Measurements from ENCODE around the gene RSAD1.
"Not testable (repeated sequence)": the region's sequence is repeated elsewhere in the genome, so short reads cannot be mapped to it uniquely, and the experiment has no call there.

Gene RSAD1

DNA sequence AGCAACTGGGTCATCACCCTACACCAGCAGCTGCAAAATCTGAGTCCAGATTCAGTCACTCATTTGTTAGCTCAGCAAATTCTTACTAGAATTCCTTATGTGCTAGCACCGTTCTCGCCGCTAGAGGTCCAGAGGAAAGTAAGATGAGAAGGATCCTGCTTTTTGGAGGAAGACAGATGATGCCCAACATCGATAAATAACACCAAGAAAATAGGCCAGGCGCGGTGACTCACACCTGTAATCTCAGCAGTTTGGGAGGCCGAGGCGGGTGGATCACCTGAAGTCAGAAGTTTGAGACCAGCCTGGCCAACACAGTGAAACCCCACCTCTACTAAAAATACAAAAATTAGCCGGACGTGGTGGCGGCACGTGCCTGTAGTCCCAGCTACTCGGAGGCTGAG lies 5.9 kb upstream of the RSAD1 start:
- not testable (repeated sequence) for DNase-seq (ENCODE audit: low spot score)

DNA sequence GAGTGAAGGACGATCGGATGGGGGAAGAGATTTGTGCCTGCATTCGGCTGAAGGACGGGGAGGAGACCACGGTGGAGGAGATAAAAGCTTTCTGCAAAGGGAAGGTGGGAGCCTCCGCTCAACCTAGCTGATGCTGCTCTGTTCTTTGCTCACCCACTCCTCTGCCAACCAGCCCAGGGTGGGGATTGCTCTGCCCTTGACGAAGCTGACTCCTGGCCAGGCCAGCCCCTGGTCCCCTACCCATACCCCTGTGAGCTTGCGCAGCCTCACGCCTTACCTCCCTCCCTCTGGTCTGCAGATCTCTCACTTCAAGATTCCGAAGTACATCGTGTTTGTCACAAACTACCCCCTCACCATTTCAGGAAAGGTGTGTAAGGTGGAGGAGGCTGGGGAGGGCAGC lies 4.8 kb upstream of the RSAD1 start:
- DNase-seq (ENCODE audit: low spot score), result no peak

GRCh38 chr17:50474523-50474922 lies 4.1 kb upstream of the RSAD1 start:
- DNase-seq (ENCODE audit: low spot score), result no peak

GRCh38 chr17:50475362-50475761 lies 3.3 kb upstream of the RSAD1 start:
- no peak for DNase-seq (ENCODE audit: low spot score)

DNA sequence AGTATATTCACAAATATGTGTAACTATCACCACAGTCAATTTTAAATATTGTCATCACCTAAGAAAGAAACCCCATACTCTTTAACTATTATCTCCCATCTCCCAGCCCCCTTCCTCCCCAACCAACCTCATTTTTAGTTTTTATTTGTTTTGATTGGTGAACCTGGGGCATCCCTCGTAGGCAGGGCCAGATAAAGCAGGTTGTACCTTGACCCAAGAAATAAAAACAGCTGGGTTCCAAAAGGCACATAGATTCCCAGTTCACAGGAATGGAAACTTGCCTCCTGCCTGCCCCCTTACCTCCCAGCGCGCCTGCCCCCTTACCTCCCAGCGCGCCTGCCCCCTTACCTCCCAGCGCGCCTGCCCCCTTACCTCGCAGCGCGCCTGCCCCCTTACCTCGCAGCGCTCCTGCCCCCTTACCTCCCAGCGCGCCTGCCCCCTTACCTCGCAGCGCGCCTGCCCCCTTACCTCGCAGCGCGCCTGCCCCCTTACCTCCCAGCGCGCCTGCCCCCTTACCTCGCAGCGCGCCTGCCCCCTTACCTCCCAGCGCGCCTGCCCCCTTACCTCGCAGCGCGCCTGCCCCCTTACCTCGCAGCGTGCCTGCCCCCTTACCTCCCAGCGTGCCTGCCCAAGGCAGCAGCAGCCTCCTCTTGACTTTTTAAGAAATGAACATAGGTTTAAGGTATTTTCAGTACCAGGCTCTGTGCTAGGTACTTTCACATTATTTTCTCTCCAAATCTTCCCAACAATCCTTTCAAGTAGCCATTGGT lies 2.7 kb upstream of the RSAD1 start:
- DNase-seq (ENCODE audit: low spot score), result not testable (repeated sequence)

- DNase-seq (ENCODE audit: low spot score), result no peak
These were observed 1.9 kb upstream of the RSAD1 start for GRCh38 chr17:50476545-50477315.

DNA sequence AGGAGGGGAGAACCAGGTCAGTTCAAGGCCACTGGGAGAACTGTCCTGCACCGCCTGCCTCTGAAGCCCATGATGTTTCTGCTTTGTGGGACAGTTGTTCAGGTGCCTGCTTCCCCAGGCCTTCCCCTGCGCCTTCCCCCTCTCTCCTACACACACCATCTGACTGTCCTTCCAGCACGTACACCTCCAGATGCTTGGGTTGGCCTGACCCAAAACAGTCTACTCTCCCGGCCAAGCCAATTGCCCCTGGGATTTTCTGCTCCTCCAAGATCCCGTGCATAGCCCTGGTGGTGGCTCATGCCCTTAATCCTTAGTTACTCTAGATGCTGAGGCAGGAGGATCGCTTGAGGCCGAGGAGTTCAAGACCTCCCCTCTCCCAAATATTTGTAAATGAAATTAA lies 684 bp upstream of the RSAD1 start:
- no peak for DNase-seq (ENCODE audit: low spot score)

- DNase-seq (ENCODE audit: low spot score), result peak; percentile 64
These were observed 972 bp downstream of the RSAD1 start for GRCh38 chr17:50479522-50480141.

GRCh38 chr17:50480142-50480764 lies 1.6 kb downstream of the RSAD1 start:
- no peak for DNase-seq (ENCODE audit: low spot score)

DNA sequence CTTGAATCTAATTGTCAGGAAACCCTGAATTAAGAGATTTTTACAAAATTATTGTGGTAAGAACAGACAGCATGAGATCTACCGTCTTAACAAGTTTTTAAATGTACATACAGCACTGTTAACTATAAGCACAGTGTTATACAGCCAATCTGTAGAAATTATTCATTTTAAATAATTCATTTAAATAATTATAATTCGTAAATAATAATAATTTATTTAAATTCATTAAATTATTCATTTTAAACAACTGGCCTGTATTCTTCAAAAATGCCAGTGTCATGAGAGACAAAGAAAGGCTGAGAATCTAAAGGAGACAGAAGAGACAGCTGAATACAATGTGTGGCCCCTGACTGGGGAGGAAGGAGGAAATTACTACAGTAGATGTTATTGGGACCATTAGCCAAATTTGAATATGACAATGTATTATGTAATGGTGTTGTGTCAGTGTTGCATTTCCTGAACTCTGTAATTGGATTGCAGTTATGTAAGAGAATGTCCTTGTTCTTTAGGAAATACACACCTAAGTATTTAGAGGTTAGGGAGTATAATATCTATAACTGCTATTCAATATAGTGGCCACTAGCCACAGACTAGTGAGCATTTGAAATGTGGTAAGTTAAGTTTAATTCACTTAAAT lies 2.3 kb downstream of the RSAD1 start:
- DNase-seq (ENCODE audit: low spot score), result no peak

DNA sequence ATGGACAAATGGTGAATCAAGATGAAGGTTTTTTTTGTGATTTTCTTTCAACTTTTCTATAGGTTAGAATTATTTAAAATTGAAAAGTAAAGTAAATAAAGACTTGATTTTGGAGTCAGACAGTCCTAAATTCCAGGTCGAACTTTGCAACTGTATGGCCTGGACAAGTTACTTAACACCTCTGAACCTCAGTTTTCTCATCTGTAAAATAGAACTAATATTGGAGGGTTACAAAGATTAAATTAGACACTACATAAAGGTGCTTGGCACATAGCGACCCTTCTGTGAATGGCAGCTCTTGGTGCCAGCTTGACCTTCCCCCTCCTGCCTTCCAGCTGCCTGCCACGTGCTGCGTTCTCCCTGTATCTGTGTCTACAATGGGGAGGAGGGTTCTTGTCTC lies 3.0 kb downstream of the RSAD1 start:
- no peak for DNase-seq (ENCODE audit: low spot score)

GRCh38 chr17:50482110-50482509 lies 3.5 kb downstream of the RSAD1 start:
- DNase-seq (ENCODE audit: low spot score), result no peak

DNA sequence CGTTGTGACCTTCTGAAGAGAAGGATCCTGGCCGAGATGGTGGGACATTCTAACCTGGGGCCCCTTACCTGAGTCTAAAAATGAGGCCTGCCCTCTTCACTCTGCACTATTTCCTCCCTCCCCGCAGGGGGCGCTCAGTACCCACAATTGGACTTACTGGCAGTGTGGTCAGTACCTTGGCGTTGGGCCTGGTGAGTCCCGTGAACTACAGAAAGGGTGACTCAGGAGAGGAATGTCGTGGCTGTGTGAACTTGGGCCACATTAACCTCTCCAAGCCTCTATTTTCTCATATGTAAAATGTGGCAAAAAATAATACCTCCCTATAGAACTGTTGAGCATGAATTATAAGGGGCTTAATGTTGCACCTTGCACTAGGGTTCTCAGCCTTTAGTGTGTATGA lies 3.9 kb downstream of the RSAD1 start:
- peak; percentile 95 for DNase-seq (ENCODE audit: low spot score)

DNA sequence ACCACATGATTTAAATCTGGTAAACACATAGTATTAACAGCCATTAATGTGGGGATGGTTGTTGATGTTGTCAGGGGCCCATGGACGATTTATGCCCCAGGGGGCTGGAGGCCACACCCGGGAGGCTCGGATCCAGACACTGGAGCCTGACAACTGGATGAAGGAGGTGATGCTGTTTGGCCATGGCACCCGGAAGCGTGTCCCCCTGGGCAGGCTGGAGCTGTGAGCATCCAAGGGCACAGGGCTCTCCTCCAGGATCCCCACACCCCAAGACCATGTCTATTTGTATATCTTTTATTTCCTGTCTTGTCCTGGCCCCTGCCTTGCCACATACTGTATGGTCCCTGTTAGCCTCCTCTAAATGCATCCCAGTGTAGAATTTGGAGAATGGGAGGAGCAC lies 4.6 kb downstream of the RSAD1 start:
- no peak for DNase-seq (ENCODE audit: low spot score)

GRCh38 chr17:50484386-50485155 lies 5.9 kb downstream of the RSAD1 start:
- no peak for DNase-seq (ENCODE audit: low spot score)

DNA sequence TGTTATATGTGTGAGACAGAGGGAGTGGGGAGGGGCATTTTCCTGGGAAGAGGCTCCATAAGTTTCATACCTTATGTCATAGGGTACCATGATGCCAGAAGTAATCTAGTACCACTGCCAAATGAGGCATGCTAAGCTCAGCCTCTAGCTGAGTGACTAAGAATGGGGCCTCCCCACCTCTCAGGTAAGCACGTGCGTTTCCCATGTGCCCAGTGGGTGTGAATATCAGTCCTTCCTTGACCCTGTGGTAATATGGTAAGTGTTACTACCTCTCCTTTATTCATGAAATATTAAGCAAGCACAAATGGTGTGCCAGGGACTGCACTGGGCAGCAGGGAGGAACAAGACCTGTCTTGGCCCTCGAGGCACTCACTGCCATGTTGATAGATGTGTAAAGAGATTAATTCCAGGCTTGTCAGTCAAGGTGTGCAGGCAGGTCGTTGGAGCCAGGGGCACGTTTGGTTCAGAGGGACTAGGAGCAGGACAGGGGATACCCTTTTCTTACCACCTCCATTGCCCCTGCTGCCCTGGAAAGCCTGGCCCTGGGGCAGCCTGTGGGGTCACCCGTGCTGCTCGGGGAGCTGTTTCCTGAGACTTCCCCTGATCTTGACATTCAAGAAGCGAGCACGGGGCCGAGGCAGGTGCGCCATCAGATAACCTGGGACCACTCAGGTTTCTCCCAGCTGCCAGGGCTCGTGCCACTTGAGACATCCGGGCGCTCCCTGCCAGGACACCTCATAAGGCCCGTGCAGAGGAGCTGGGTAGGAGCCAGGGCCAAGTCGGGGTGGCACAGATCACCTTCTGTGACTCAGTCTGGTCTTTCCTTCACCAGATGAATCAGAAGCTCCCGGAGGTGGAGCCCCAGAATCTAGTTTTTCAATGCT lies 8.8 kb downstream of the RSAD1 start:
- DNase-seq (ENCODE audit: low spot score), result no peak

DNA sequence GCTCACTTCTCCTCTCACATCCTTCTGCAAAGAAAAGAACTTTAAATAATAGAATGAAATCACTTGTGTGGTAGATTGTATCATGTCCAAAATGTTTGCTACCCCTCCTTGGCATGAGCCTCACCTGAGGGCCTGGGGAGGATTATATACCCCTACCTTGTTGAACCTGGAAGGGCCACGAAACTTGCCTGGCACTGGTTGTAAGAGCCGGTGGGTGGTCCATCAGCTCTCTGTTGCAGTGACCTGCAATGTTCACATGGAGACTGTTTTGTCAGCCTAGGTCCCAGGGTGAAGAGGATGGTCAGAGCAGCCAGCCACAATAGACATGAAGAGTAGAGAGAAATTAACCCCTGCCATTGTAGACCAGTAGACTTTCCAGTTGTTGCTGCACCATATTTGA lies 10.2 kb downstream of the RSAD1 start:
- no peak for DNase-seq (ENCODE audit: low spot score)

- DNase-seq (ENCODE audit: low spot score), result no peak
These were observed 12.8 kb downstream of the RSAD1 start for GRCh38 chr17:50491505-50491904.

DNA sequence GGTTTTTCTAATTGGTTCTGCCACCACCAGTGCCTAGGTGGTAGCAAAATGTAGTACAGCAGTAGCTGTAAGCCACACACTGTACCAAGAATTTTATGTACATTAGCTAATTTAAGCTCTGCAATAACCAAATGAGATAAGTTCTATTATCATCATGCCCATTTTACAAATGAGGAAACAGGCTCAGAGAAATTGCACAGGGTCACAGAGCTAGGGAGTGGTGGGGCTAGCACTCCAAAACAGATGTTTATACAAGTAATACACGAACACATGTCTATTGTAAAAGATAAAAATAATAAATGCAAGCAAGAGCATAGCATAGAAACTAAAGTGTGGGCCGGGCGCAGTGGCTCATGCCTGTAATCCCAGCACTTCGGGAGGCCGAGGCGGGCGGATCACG lies 13.6 kb downstream of the RSAD1 start:
- DNase-seq (ENCODE audit: low spot score), result no peak

GRCh38 chr17:50493744-50494143 lies 15.1 kb downstream of the RSAD1 start:
- DNase-seq (ENCODE audit: low spot score), result no peak

Measured in Ammon's horn (tissue), 1 donor.